ENCODE measurements around the gene ITGB1BP1. TPM values are rescaled to one million over a fixed set of nuclear protein-coding genes. Genes with fewer than 3 reads are reported as not detected.

The ITGB1BP1 gene
- total and polyA plus RNA-seq, 9 of the 15 experiments (the other 6 are each of a cell fraction or from before 2014, with no cell fraction given) = 37.8 to 95.3 (median 50.4) TPM

GRCh38 chr2:9422321-9423099 is 818 bp downstream of the ITGB1BP1 start (continued):
- TF ChIP-seq MGA (IDR thresholded peaks at IDR 0.05) (peak; percentile 82), MEIS2 (IDR thresholded peaks at IDR 0.05; ENCODE audit: partially characterized antibody) (peak; percentile 97), HDAC2 (IDR thresholded peaks at IDR 0.05) (0 out of 2 replicates have a peak, but pooled peaks have one; percentile 13), ZBED1 (IDR thresholded peaks at IDR 0.05) (no peak), TFAP4 (CRISPR knock-in tag; IDR thresholded peaks at IDR 0.05; ENCODE audit: borderline replicate concordance) (peak; percentile 78), TCF7 (IDR thresholded peaks at IDR 0.05; ENCODE audit: borderline replicate concordance) (0 out of 2 replicates have a peak, but pooled peaks have one; percentile 16), TSHZ1 (CRISPR knock-in tag; IDR thresholded peaks at IDR 0.05) (0 out of 2 replicates have a peak, but pooled peaks have one; percentile 8), L3MBTL2 (IDR thresholded peaks at IDR 0.05) (peak; percentile 12; the same call in 1 of the 2 replicates)
